Chondrocyte (in vitro differentiated cells): ENCODE measurements around the gene DPP6. TPM values are rescaled to one million over a fixed set of nuclear protein-coding genes. Genes with fewer than 3 reads are reported as not detected.

Source experiments
- DNase-seq: peaks from one replicate; pipeline ENCODE4 v3.0.0; 2021; ENCODE audit warnings: mixed read lengths, low spot score
- H3K27ac Mint-ChIP-seq: one replicate; pipeline ENCODE4 v1.8.0; 2021; ENCODE audit warnings: mild to moderate bottlenecking, moderate library complexity, mixed read lengths; ENCODE audit not compliant: unreplicated experiment
- H3K27me3 Mint-ChIP-seq: 2 replicates; pipeline ENCODE4 v1.8.0; 2021; ENCODE audit warnings: low read depth, mixed read lengths
- H3K36me3 Mint-ChIP-seq: 2 replicates; pipeline ENCODE4 v1.8.0; 2021; ENCODE audit warnings: low read depth, mixed read lengths
- H3K4me1 Mint-ChIP-seq: 2 replicates; pipeline ENCODE4 v1.8.0; 2021; ENCODE audit warnings: low read depth, mild to moderate bottlenecking, mixed read lengths
- H3K4me3 Mint-ChIP-seq: one replicate; pipeline ENCODE4 v1.8.0; 2021; ENCODE audit warnings: mild to moderate bottlenecking, moderate library complexity, mixed read lengths; ENCODE audit not compliant: unreplicated experiment
- H3K9me3 Mint-ChIP-seq: 2 replicates; pipeline ENCODE4 v1.8.0; 2021; ENCODE audit warnings: low read depth, mixed read lengths
- total RNA-seq: library from RNA; stranded (reverse); gene quantifications from 3 replicates; pipeline ENCODE4 v1.2.1, GENCODE V29; 2021
- TF ChIP-seq, protein P1 (sequence below): fragments of 200-600 bp; sonication (generic); IDR thresholded peaks from 2 replicates; pipeline ENCODE4 v1.5.0; 2021; ENCODE audit warnings: antibody characterized with exemption, mild to moderate bottlenecking, moderate library complexity

The DPP6 gene
- total RNA-seq, 1 donor from 2014 or later: not detected

DNA sequence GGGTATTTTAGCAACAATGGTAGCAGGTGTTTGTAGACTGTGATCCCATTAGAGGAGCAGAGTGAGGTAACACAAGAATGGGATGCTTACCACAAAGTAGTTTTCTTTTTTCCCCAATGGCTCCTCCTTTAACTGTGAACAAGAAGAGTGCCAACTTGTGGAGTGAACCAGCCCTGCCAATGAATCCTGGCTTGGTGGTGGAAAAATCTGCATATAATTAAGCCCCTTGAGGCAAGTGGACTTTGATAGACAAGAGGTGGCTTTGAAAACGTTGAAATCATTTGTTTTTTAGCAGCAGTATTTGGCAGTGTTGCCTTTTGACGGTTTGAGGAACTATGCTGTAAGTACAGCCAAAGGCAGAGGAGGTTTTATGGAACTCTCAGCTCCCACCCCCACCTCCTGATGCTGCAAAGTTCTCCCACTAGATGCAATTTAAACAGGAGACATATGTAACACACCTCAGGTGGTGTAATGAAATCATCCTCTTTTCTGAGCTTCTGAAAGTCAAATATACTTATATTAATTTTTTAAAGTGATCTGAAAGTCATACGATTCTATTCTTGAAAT lies 295.6 kb downstream of the DPP6 start:
- H3K9me3 Mint-ChIP-seq: peaks cover 53% of the 10 kb centered on the region
- TF ChIP-seq, protein P1, sequence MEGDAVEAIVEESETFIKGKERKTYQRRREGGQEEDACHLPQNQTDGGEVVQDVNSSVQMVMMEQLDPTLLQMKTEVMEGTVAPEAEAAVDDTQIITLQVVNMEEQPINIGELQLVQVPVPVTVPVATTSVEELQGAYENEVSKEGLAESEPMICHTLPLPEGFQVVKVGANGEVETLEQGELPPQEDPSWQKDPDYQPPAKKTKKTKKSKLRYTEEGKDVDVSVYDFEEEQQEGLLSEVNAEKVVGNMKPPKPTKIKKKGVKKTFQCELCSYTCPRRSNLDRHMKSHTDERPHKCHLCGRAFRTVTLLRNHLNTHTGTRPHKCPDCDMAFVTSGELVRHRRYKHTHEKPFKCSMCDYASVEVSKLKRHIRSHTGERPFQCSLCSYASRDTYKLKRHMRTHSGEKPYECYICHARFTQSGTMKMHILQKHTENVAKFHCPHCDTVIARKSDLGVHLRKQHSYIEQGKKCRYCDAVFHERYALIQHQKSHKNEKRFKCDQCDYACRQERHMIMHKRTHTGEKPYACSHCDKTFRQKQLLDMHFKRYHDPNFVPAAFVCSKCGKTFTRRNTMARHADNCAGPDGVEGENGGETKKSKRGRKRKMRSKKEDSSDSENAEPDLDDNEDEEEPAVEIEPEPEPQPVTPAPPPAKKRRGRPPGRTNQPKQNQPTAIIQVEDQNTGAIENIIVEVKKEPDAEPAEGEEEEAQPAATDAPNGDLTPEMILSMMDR: no peak
- H3K36me3 Mint-ChIP-seq: no peaks in the 10 kb centered on the region
- H3K27me3 Mint-ChIP-seq: no peaks in the 10 kb centered on the region
- no peak overlapping the region for H3K27ac Mint-ChIP-seq
- no peak for DNase-seq
- H3K4me1 Mint-ChIP-seq: no peaks in the 10 kb centered on the region
- H3K4me3 Mint-ChIP-seq: no peak overlapping the region

DNA sequence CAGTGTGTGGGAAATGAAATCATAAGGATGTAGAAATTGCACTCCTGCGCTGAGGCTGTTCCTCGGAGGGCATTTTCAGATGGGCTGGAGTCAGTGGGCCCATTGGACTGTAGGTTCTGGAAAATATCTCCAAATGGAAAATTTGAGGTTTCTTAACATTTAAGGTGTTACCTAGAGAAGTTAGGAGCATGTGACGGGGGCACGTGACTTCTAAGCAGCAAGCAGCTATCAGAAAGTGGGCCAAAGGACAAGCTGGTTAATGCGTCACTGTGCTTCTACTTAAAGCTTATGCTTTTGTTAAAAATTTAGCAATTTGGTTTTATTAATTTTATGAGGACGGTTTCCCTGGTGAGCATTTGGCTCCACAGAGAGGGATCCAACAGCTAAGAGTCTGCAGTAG lies 298.7 kb downstream of the DPP6 start:
- H3K9me3 Mint-ChIP-seq: peaks cover 60% of the 10 kb centered on the region

DNA sequence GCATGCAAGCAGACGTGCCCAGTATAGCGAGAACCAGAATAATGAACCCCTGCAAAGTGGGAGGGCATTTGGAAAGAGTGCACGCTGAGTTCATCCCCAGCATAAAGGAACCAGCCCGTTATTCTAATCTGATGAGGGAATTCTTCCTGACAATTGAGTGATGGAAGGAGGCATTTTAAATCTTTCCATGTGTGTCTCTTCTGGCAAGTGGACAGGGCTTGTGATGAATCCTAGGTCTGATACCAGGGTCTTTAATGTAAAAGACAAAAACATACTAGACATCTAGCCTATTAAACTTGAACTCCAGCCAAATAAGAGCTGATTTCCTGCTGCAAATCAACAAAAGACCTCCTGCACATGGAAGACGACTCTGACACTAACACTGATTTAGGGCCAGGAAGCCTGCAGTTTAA lies 301.2 kb downstream of the DPP6 start:
- H3K27ac Mint-ChIP-seq: no peak overlapping the region
- no peak for DNase-seq
- H3K36me3 Mint-ChIP-seq: no peaks in the 10 kb centered on the region
- TF ChIP-seq, protein P1: no peak
- peaks cover 53% of the 10 kb centered on the region for H3K9me3 Mint-ChIP-seq
- H3K27me3 Mint-ChIP-seq: no peaks in the 10 kb centered on the region
- no peaks in the 10 kb centered on the region for H3K4me1 Mint-ChIP-seq
- H3K4me3 Mint-ChIP-seq: no peak overlapping the region

More for the DNA sequence above, 298.7 kb downstream of the DPP6 start:
- Mint-ChIP-seq H3K4me3 (no peak overlapping the region), H3K36me3 (no peaks in the 10 kb centered on the region), H3K4me1 (no peaks in the 10 kb centered on the region), H3K27me3 (no peaks in the 10 kb centered on the region), H3K27ac (no peak overlapping the region)
- no peak for DNase-seq
- TF ChIP-seq, protein P1: no peak

DNA sequence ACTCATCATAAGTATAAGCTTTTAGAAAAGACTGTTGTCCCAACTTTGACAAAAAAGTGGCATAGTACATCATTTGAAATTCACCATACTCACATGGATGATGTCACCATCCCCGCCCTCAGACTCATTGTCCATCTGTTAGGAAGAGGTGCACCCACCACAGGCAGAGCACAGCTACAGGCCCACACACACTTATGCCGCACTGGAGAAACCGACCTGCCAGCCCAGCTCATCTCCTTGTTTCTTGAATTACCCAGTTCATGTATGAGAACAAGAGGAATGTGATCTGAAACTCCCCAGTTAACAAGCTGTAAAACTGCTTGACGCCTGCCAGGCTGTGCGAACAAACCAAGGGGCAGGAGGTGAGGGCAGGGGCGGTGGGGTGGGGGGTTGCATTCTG lies 312.0 kb downstream of the DPP6 start:
- Mint-ChIP-seq H3K27me3 (no peaks in the 10 kb centered on the region), H3K4me1 (no peaks in the 10 kb centered on the region), H3K4me3 (no peak overlapping the region), H3K9me3 (peaks cover 65% of the 10 kb centered on the region), H3K27ac (no peak overlapping the region), H3K36me3 (no peaks in the 10 kb centered on the region)
- no peak for DNase-seq
- TF ChIP-seq, protein P1: no peak

DNA sequence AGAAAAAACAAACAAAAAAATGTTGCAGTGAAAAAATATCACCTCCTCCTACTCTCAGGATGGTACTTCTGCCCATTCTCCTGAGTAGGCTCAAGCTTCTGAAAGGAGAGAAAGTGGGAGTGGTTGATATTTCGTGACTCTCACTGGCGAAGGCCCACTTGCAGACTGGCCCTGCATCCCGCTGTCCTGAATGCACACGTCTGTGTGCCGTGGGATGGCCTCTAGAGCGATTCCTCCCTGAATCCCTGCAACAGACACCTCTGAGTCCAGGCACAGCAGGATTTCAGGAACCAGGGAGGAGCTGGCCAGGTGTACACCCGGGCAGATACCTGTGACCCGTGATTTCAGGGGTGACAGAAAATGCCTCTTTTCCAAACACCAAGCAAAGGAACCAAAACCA lies 319.2 kb downstream of the DPP6 start:
- Mint-ChIP-seq H3K4me3 (no peak overlapping the region), H3K4me1 (no peaks in the 10 kb centered on the region), H3K27ac (no peak overlapping the region), H3K36me3 (no peaks in the 10 kb centered on the region), H3K9me3 (peaks cover 44% of the 10 kb centered on the region), H3K27me3 (no peaks in the 10 kb centered on the region)
- TF ChIP-seq, protein P1: no peak
- DNase-seq: no peak
